ENCODE results near the gene GARRE1. TPM values are rescaled to one million over a fixed set of nuclear protein-coding genes. Genes with fewer than 3 reads are reported as not detected.

The GARRE1 gene
- total and polyA plus RNA-seq, 2 of the 4 experiments (the other 2 are of a cell fraction) = 13.8 to 16.9 TPM

DNA sequence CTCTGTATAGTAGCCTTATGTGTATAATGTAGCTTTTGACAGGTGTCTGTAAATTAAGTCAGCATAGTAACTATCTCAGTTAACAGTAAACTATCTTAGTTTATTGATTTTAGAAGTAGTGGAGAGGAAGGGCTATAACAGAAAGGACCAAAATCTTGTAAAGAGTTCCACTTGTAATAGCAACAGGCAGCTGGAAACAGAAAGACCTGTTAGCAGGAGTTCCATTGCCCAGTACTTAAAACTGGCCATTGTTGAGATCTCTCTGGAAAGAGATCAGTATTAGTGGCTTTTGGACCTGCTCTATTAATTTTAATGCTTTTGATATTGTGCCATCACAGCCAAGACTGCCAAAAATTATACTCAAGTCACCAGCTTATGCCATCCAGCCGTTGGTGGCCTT, 32.0 kb upstream of the GARRE1 start:
- in situ Hi-C loops (cut with MboI; ENCODE audit: low sequenced_read_pairs) (no loop called here), dilution Hi-C loops (cut with HindIII; ENCODE audit: low sequenced_read_pairs, unreplicated experiment) (no loop called here), intact Hi-C loops (cut with micrococcal nuclease) (loop anchor here (5.0 to 10.0 kb wide), 2 partner anchors 35 to 212 kb away; no protein-coding TSS in a partner anchor)
- Histone ChIP-seq H3K4me1 (ENCODE audit: control insufficient read depth, insufficient read depth, low read length) (peaks cover 22% of the 10 kb centered on the region), H2BK20ac (ENCODE audit: low read depth, low read length) (no peak overlapping the region), H3K9ac (ENCODE audit: low read depth, low read length) (no peak overlapping the region), H3K56ac (ENCODE audit: extremely low read depth, insufficient read depth, low read length) (no peak overlapping the region), H3K9me1 (ENCODE audit: insufficient read depth, low read length) (peaks cover 23% of the 10 kb centered on the region), H3K23ac (ENCODE audit: low read depth, low read length) (no peak overlapping the region), H4K91ac (ENCODE audit: insufficient read depth, low read depth, low read length) (no peak overlapping the region), H4K8ac (ENCODE audit: low read depth in 2 of 2, low read length in 2 of 2) (no peak overlapping the region), H3K18ac (ENCODE audit: low read depth, low read length) (no peak overlapping the region), H3K79me1 (ENCODE audit: low read depth in 1 of 2, low read length in 2 of 2) (peaks cover 25 to 78% of the 10 kb centered on the region in 2 experiments), H4K5ac (ENCODE audit: low read depth, low read length) (no peak overlapping the region), H2AFZ (replicated peaks; ENCODE audit: low read length, poor library complexity) (no peak overlapping the region), H3K4me3 (ENCODE audit: insufficient read depth, low read depth, low read length) (no peak overlapping the region), H3K9me3 (ENCODE audit: control insufficient read depth, insufficient read depth, low read length) (no peaks in the 10 kb centered on the region), H3K27me3 (ENCODE audit: control insufficient read depth, insufficient read depth, low read length) (no peaks in the 10 kb centered on the region), H2BK120ac (ENCODE audit: low read depth, low read length) (no peak overlapping the region), H3K27ac (ENCODE audit: insufficient read depth, low read length) (no peak overlapping the region), H2AK5ac (ENCODE audit: low read depth, low read length) (no peak overlapping the region), H2BK5ac (ENCODE audit: low read depth, low read length, poor library complexity, severe bottlenecking) (no peak overlapping the region), H2BK15ac (ENCODE audit: low read depth, low read length) (no peak overlapping the region), H2AK9ac (replicated peaks; ENCODE audit: low read depth, low read length, poor library complexity) (no peak overlapping the region), H4K20me1 (ENCODE audit: insufficient read depth, low read length) (peaks cover 62% of the 10 kb centered on the region), H3K36me3 (ENCODE audit: control insufficient read depth, insufficient read depth, low read length) (peaks cover 52% of the 10 kb centered on the region), H3K4ac (ENCODE audit: low read depth, low read length) (no peak overlapping the region), H3K4me2 (ENCODE audit: low read depth, low read length) (no peak overlapping the region), H3K14ac (replicated peaks; ENCODE audit: low read depth, low read length) (no peak overlapping the region)
- ATAC-seq (ENCODE audit: low read depth) (no peak), DNase-seq (no peak)
- no TSS peak for BruUV-seq (replicated peaks)
- WGBS, 2 experiments (ENCODE audit: extremely low coverage in 2 of 2, insufficient read length in 1 of 2) = no CpG with 5 or more reads among the region's 1 CpG
- ChIA-PET POLR2A (ENCODE audit: unreplicated experiment) (no interaction called here), CTCF (no interaction called here)
- TF ChIP-seq CEBPB (IDR thresholded peaks at IDR 0.05; ENCODE audit: low read depth, low read length) (no peak), CHD1 (IDR thresholded peaks at IDR 0.05; ENCODE audit: low read depth, low read length) (no peak), MXI1 (IDR thresholded peaks at IDR 0.05; ENCODE audit: borderline replicate concordance, low read depth, low read length) (no peak), SMC3 (IDR thresholded peaks at IDR 0.05; ENCODE audit: low read depth, low read length) (no peak), FOS (IDR thresholded peaks at IDR 0.05; ENCODE audit: low read depth, low read length) (no peak), BHLHE40 (IDR thresholded peaks at IDR 0.05; ENCODE audit: low read depth, low read length) (no peak), POLR2A (IDR thresholded peaks at IDR 0.05; ENCODE audit: low read depth, low read length) (no peak), RCOR1 (IDR thresholded peaks at IDR 0.05; ENCODE audit: insufficient replicate concordance, low read length) (no peak), RAD21 (IDR thresholded peaks at IDR 0.05; ENCODE audit: low read length) (no peak)
- TF ChIP-seq, protein P1, sequence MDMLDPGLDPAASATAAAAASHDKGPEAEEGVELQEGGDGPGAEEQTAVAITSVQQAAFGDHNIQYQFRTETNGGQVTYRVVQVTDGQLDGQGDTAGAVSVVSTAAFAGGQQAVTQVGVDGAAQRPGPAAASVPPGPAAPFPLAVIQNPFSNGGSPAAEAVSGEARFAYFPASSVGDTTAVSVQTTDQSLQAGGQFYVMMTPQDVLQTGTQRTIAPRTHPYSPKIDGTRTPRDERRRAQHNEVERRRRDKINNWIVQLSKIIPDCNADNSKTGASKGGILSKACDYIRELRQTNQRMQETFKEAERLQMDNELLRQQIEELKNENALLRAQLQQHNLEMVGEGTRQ (IDR thresholded peaks at IDR 0.05; ENCODE audit: low read depth, low read length) = no peak

All from IMR-90 (cell line).